H9 (cell line): ENCODE results near the gene EPHA4. TPM values are rescaled to one million over a fixed set of nuclear protein-coding genes. Genes with fewer than 3 reads are reported as not detected.

ENCODE experiments used
- DNase-seq: peaks from one replicate; pipeline ENCODE4 v3.0.0-alpha.2; 2017
- H2AFZ ChIP-seq: one replicate; pipeline ENCODE4 v1.6.1; 2013; ENCODE audit warnings: mild to moderate bottlenecking, low read length, control low read depth, moderate library complexity
- H2AK5ac ChIP-seq: 2 replicates; pipeline ENCODE4 v1.6.1; 2013; ENCODE audit warnings: low read length, control low read depth, mixed read lengths; ENCODE audit not compliant: insufficient read length
- H2BK120ac ChIP-seq: one replicate; pipeline ENCODE4 v1.6.1; 2013; ENCODE audit warnings: low read depth, mild to moderate bottlenecking, low read length, control low read depth, inconsistent platforms; ENCODE audit not compliant: poor library complexity, severe bottlenecking
- H2BK12ac ChIP-seq: 2 replicates; pipeline ENCODE4 v1.6.1; 2013; ENCODE audit warnings: low read length, control low read depth, mixed read lengths, low read depth; ENCODE audit not compliant: insufficient read length
- H2BK15ac ChIP-seq: 2 replicates; pipeline ENCODE4 v1.6.1; 2013; ENCODE audit warnings: low read depth, low read length, control low read depth
- H2BK20ac ChIP-seq: one replicate; pipeline ENCODE4 v1.6.1; 2013; ENCODE audit warnings: low read depth, mild to moderate bottlenecking, low read length, control low read depth, inconsistent platforms; ENCODE audit not compliant: poor library complexity, severe bottlenecking
- H2BK5ac ChIP-seq: 2 replicates; pipeline ENCODE4 v1.6.1; 2013; ENCODE audit warnings: low read length, control low read depth, mixed read lengths; ENCODE audit not compliant: insufficient read length
- H3K14ac ChIP-seq: 2 replicates; pipeline ENCODE4 v1.6.1; 2013; ENCODE audit warnings: low read length, control low read depth; ENCODE audit not compliant: insufficient read depth
- H3K18ac ChIP-seq: 2 replicates; pipeline ENCODE4 v1.6.1; 2013; ENCODE audit warnings: low read depth, mild to moderate bottlenecking, mixed read lengths, low read length, control low read depth; ENCODE audit not compliant: insufficient read length
- H3K23ac ChIP-seq: 2 replicates; pipeline ENCODE4 v1.6.1; 2013; ENCODE audit warnings: low read length, control low read depth, mixed read lengths, low read depth; ENCODE audit not compliant: insufficient read length
- H3K23me2 ChIP-seq: 2 replicates; pipeline ENCODE4 v1.6.1; 2013; ENCODE audit warnings: low read depth, mild to moderate bottlenecking, mixed read lengths, low read length, control low read depth; ENCODE audit not compliant: insufficient read length, poor library complexity, severe bottlenecking
- H3K27ac ChIP-seq: 2 replicates; pipeline ENCODE4 v1.5.1; 2013; ENCODE audit warnings: low read length, control low read depth, mixed read lengths, low read depth; ENCODE audit not compliant: insufficient read length
- H3K27me3 ChIP-seq: 2 replicates; pipeline ENCODE4 v1.6.1; 2013; ENCODE audit warnings: low read length, control low read depth, inconsistent platforms; ENCODE audit not compliant: insufficient read depth
- H3K4ac ChIP-seq: 2 replicates; pipeline ENCODE4 v1.6.1; 2013; ENCODE audit warnings: low read depth, mild to moderate bottlenecking, control low read depth, inconsistent platforms, low read length, moderate library complexity
- H3K4me1 ChIP-seq: 2 replicates; pipeline ENCODE4 v1.6.1; 2013; ENCODE audit warnings: low read length, control low read depth, inconsistent platforms; ENCODE audit not compliant: insufficient read depth
- H3K4me2 ChIP-seq: 2 replicates; pipeline ENCODE4 v1.6.1; 2013; ENCODE audit warnings: low read length, control low read depth, mixed read lengths; ENCODE audit not compliant: insufficient read length, insufficient read depth
- H3K56ac ChIP-seq: 2 replicates; pipeline ENCODE4 v1.6.1; 2013; ENCODE audit warnings: low read depth, mild to moderate bottlenecking, mixed read lengths, low read length, control low read depth; ENCODE audit not compliant: insufficient read length
- H3K79me1 ChIP-seq: 2 replicates; pipeline ENCODE4 v1.6.1; 2013; ENCODE audit warnings: low read depth, mild to moderate bottlenecking, moderate library complexity, low read length, control low read depth, inconsistent platforms; ENCODE audit not compliant: insufficient read depth, poor library complexity, severe bottlenecking
- H3K79me2 ChIP-seq: 2 replicates; pipeline ENCODE4 v1.6.1; 2013; ENCODE audit warnings: low read length, control low read depth, inconsistent platforms; ENCODE audit not compliant: insufficient read depth
- H3K9ac ChIP-seq: 2 replicates; pipeline ENCODE4 v1.6.1; 2013; ENCODE audit warnings: low read length, control low read depth, mixed read lengths; ENCODE audit not compliant: insufficient read length; ENCODE audit errors: extremely low read depth
- H3K9me3 ChIP-seq: one replicate; pipeline ENCODE4 v1.6.1; 2013; ENCODE audit warnings: low read depth, low read length, inconsistent platforms; ENCODE audit not compliant: control insufficient read depth
- H3T11ph ChIP-seq: one replicate; pipeline ENCODE4 v1.6.1; 2013; ENCODE audit warnings: mild to moderate bottlenecking, low read length, control low read depth, inconsistent platforms
- H4K20me1 ChIP-seq: one replicate; pipeline ENCODE4 v1.6.1; 2013; ENCODE audit not compliant: control insufficient read depth, insufficient read length, insufficient read depth
- H4K5ac ChIP-seq: 2 replicates; pipeline ENCODE4 v1.6.1; 2013; ENCODE audit warnings: low read depth, mild to moderate bottlenecking, mixed read lengths, low read length, control low read depth; ENCODE audit not compliant: insufficient read length
- H4K8ac ChIP-seq: replicated peaks from 2 replicates; pipeline ENCODE4 v1.6.1; 2013; ENCODE audit warnings: low read length, control low read depth, mixed read lengths, low read depth; ENCODE audit not compliant: insufficient read length
- H4K91ac ChIP-seq: 2 replicates; pipeline ENCODE4 v1.6.1; 2013; ENCODE audit warnings: low read depth, mild to moderate bottlenecking, moderate library complexity, mixed read lengths, low read length, control low read depth; ENCODE audit not compliant: insufficient read length
- H3K27ac Mint-ChIP-seq, 3 experiments: 2 replicates in 2 of 3; 3 replicates in 1 of 3; pipeline ENCODE4 v1.8.0; 2020 to 2021; ENCODE audit warnings: mixed read lengths in 3 of 3, mild to moderate bottlenecking in 1 of 3, moderate library complexity in 1 of 3
- H3K27me3 Mint-ChIP-seq: 2 replicates; pipeline ENCODE4 v1.8.0; 2021; ENCODE audit warnings: low read depth, mild to moderate bottlenecking, moderate library complexity, mixed read lengths
- H3K36me3 Mint-ChIP-seq, 3 experiments: 2 replicates in 2 of 3; 3 replicates in 1 of 3; pipeline ENCODE4 v1.8.0; 2020 to 2021; ENCODE audit warnings: low read depth in 3 of 3, mixed read lengths in 3 of 3; ENCODE audit not compliant: insufficient read depth in 1 of 3
- H3K4me1 Mint-ChIP-seq, 2 experiments: 2 replicates each; pipeline ENCODE4 v1.8.0; 2020; ENCODE audit warnings: mixed read lengths in 2 of 2
- H3K4me3 Mint-ChIP-seq, 2 experiments: 2 replicates in 1 of 2; 3 replicates in 1 of 2; pipeline ENCODE4 v1.8.0; 2020 to 2021; ENCODE audit warnings: mild to moderate bottlenecking in 2 of 2, mixed read lengths in 2 of 2, moderate library complexity in 1 of 2
- H3K9me3 Mint-ChIP-seq, 2 experiments: 2 replicates in 1 of 2; 3 replicates in 1 of 2; pipeline ENCODE4 v1.8.0; 2020; ENCODE audit warnings: mild to moderate bottlenecking in 2 of 2, mixed read lengths in 2 of 2, moderate library complexity in 1 of 2
- CTCF ChIP-seq: fragments of 200-600 bp; sonication (generic); conservative IDR thresholded peaks from 3 replicates; pipeline ENCODE4 v1.8.0; 2021; ENCODE audit warnings: antibody characterized with exemption, mild to moderate bottlenecking
- WGBS: extraction: QIAGEN DNeasy Blood & Tissue Kit; methylation state at CpG from one replicate; pipeline ENCODE4 v1.1.7; 2013; ENCODE audit warnings: missing lambda C conversion rate, low lambda C conversion rate, mixed read lengths; ENCODE audit not compliant: insufficient read length; ENCODE audit errors: extremely low coverage; 5-methylcytosine and 5-hydroxymethylcytosine counted together
- total RNA-seq: library from RNA; stranded (reverse); gene quantifications from 2 replicates; pipeline ENCODE4 v1.2.1, GENCODE V29; 2021

Gene EPHA4
- total RNA-seq, 1 experiment from 2014 or later = 25.1 TPM

- no peaks in the 10 kb centered on the region; the same call in 1 of the 2 replicates for H3K4me1 ChIP-seq
- no peak overlapping the region for H3K23ac ChIP-seq
- no CpG with 5 or more reads among the region's 8 CpGs for WGBS
- Mint-ChIP-seq H3K9me3 (no peaks in the 10 kb centered on the region; a peak in 1 of 5 replicates), H3K27ac (no peak overlapping the region; a peak in 1 of 7 replicates), H3K36me3 (no peaks in the 10 kb centered on the region), H3K4me1 (peaks cover 20 to 28% of the 10 kb centered on the region in 2 experiments), H3K4me3 (no peak overlapping the region), H3K27me3 (no peaks in the 10 kb centered on the region)
- no peaks in the 10 kb centered on the region for H3K79me1 ChIP-seq
- H4K20me1 ChIP-seq = no peaks in the 10 kb centered on the region
- no peak overlapping the region for H3K18ac ChIP-seq
- no peaks in the 10 kb centered on the region for H3K27me3 ChIP-seq
- no peaks in the 10 kb centered on the region for H3K79me2 ChIP-seq
- H3K9me3 ChIP-seq = no peaks in the 10 kb centered on the region
- H4K5ac ChIP-seq = no peak overlapping the region
- no peak overlapping the region for H2BK15ac ChIP-seq
- H3K23me2 ChIP-seq = no peaks in the 10 kb centered on the region
- H3K9ac ChIP-seq = no peak overlapping the region
- H4K8ac ChIP-seq = no peak overlapping the region
- H2BK5ac ChIP-seq = no peak overlapping the region
- H2AFZ ChIP-seq = no peak overlapping the region
- no peak overlapping the region for H2BK20ac ChIP-seq
- H4K91ac ChIP-seq = no peak overlapping the region
- no peak overlapping the region for H3K4me2 ChIP-seq
- no peak overlapping the region for H3K56ac ChIP-seq
- no peak overlapping the region; the same call in 1 of the 2 replicates for H3K14ac ChIP-seq
- H3K27ac ChIP-seq = no peak overlapping the region
- no peak overlapping the region for H2AK5ac ChIP-seq
- H2BK12ac ChIP-seq = no peak overlapping the region
- no peak for TF ChIP-seq CTCF
- H2BK120ac ChIP-seq = no peak overlapping the region
- no peak overlapping the region for H3K4ac ChIP-seq
- DNase-seq = no peak
- no peak overlapping the region for H3T11ph ChIP-seq
These were observed 38.6 kb upstream of the EPHA4 start for GRCh38 chr2:221610675-221611074.
